ENCODE measurements around the gene SMG7. TPM values are rescaled to one million over a fixed set of nuclear protein-coding genes. Genes with fewer than 3 reads are reported as not detected.

The SMG7 gene
- total RNA-seq, 4 donors from 2014 or later = 37.8 to 82.1 (median 58.9) TPM

DNA sequence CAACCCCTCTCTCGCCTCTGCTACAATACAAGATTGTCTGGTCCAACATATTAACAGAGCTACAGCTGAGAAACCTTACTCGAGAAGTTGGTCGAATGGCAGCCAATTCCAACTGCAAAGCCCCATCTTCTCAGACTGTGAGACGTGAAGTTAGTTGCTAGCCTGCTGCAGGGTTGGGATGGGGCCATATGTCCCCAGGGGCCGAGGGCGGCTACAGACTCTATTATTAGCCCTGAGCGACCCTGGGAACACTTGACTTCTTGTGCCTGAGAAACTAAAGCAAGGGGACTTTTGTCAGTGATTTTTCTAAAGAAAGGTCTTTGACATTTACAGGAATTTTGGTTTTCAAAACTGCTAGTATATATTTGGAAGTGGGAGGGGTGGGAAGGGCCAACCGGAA lies 104.2 kb downstream of the SMG7 start:
- TF ChIP-seq, protein P1, sequence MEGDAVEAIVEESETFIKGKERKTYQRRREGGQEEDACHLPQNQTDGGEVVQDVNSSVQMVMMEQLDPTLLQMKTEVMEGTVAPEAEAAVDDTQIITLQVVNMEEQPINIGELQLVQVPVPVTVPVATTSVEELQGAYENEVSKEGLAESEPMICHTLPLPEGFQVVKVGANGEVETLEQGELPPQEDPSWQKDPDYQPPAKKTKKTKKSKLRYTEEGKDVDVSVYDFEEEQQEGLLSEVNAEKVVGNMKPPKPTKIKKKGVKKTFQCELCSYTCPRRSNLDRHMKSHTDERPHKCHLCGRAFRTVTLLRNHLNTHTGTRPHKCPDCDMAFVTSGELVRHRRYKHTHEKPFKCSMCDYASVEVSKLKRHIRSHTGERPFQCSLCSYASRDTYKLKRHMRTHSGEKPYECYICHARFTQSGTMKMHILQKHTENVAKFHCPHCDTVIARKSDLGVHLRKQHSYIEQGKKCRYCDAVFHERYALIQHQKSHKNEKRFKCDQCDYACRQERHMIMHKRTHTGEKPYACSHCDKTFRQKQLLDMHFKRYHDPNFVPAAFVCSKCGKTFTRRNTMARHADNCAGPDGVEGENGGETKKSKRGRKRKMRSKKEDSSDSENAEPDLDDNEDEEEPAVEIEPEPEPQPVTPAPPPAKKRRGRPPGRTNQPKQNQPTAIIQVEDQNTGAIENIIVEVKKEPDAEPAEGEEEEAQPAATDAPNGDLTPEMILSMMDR (IDR thresholded peaks at IDR 0.05) = no peak
- no peak for TF ChIP-seq POLR2A (IDR thresholded peaks at IDR 0.05)
- WGBS, 2 donors = 80 to 82% methylated on average over 8 of the region's 8 CpGs
- H3K36me3 ChIP-seq = no peaks in the 10 kb centered on the region
- intact Hi-C loops (cut with DNase I) = no loop called here
- H3K9me3 ChIP-seq = no peaks in the 10 kb centered on the region
- no peaks in the 10 kb centered on the region for H3K27me3 ChIP-seq
- no peak overlapping the region for H3K27ac ChIP-seq
- H3K4me1 ChIP-seq = no peaks in the 10 kb centered on the region
- no peak overlapping the region for H3K4me3 ChIP-seq (replicated peaks in 1 of 3)
- no peak for DNase-seq

DNA sequence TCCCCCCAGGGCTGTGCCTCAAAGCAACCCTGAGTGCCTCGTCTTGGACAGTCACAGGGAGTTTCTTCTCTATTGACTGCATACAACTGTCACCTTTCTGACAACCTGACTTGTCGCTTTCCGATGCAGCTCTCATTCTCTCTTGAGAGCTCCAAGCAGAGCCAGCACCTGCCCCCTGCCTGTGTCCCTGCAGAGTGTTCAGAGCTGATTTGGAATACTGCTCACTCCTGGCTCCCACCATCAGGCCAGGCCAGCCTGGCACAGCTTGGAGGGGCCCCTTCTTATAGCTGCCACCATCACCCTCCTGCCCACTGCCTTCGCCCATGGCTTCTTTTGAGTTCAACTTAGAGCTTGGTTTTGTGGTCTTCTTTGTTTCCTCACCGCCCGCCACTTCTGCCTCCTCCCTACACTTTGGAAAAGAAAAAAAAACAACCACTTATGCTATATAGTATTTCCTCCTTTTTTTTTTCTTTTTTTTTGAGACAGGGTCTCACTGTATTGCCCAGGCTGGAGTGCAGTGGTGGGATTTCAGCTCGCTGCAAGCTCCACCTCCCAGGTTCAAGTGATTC lies 105.7 kb downstream of the SMG7 start:
- Histone ChIP-seq H3K27me3 (no peaks in the 10 kb centered on the region), H3K4me1 (no peaks in the 10 kb centered on the region), H3K4me3 (replicated peaks in 1 of 3) (no peak overlapping the region), H3K27ac (no peak overlapping the region), H3K9me3 (no peaks in the 10 kb centered on the region), H3K36me3 (no peaks in the 10 kb centered on the region)
- intact Hi-C loops (cut with DNase I) = no loop called here
- no peak for DNase-seq
- 88 to 92% methylated on average over 7 of the region's 7 CpGs for WGBS, 2 donors
- no peak for TF ChIP-seq POLR2A (IDR thresholded peaks at IDR 0.05)
- TF ChIP-seq, protein P1 (IDR thresholded peaks at IDR 0.05) = no peak

DNA sequence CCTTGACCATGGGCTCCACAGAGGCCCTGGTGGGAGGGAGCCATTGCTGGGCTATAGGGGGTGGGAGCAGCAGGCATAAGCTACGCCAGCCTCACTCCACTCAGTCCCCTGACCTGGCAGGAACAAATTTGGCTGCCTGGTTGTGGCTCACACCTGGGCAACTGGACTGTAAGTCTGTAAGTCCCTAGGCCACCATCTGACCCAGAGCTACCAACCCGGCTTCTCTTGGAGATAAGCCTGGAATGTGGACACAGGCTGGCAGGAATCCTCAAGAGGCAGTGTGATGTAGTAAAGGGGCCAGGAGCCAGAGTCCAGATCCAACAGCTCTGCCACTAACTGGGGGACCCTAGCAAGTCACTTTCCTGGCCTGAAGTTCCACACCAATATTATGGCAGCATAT lies 106.6 kb downstream of the SMG7 start:
- Histone ChIP-seq H3K27me3 (no peaks in the 10 kb centered on the region), H3K4me1 (no peaks in the 10 kb centered on the region), H3K9me3 (no peaks in the 10 kb centered on the region), H3K4me3 (replicated peaks in 1 of 3) (no peak overlapping the region), H3K36me3 (no peaks in the 10 kb centered on the region), H3K27ac (no peak overlapping the region)
- 25 to 86% methylated on average over 1 to 2 of the region's 2 CpGs for WGBS, 2 donors
- intact Hi-C loops (cut with DNase I) = no loop called here
- TF ChIP-seq POLR2A (IDR thresholded peaks at IDR 0.05) = no peak
- TF ChIP-seq, protein P1 (IDR thresholded peaks at IDR 0.05) = no peak
- peak in 1 of 2 donors; percentile 5 for DNase-seq

DNA sequence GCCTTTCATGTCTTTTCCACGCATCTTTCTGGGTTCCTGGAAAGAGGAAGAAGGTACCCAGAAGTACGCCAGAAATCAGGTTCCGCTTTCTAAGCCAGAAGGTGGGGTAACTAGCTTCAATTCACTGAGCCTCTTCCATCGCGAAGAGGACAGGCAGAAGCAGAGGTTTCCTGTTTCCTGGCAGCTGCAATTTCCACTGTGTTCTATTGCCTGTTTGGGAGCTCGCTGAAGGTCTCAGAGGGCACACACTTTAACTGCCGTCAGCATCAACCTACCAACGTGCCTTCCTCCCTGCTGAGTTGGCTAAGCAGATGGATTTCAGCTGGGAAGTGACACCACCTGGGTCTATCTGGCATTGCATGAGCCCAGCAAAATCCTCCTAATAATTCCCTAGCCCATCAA lies 108.0 kb downstream of the SMG7 start:
- no peak overlapping the region for H3K27ac ChIP-seq
- 55 to 61% methylated on average over 8 of the region's 8 CpGs for WGBS, 2 donors
- intact Hi-C loops (cut with DNase I) = no loop called here
- H3K36me3 ChIP-seq = no peaks in the 10 kb centered on the region
- peak in 1 of 2 donors; percentile 7 for DNase-seq
- no peak for TF ChIP-seq POLR2A (IDR thresholded peaks at IDR 0.05)
- TF ChIP-seq, protein P1 (IDR thresholded peaks at IDR 0.05) = peak in 1 of 6 experiments; percentile 10
- no peak overlapping the region for H3K4me3 ChIP-seq (replicated peaks in 1 of 3)
- H3K9me3 ChIP-seq = no peaks in the 10 kb centered on the region
- no peaks in the 10 kb centered on the region for H3K4me1 ChIP-seq
- H3K27me3 ChIP-seq = no peaks in the 10 kb centered on the region

DNA sequence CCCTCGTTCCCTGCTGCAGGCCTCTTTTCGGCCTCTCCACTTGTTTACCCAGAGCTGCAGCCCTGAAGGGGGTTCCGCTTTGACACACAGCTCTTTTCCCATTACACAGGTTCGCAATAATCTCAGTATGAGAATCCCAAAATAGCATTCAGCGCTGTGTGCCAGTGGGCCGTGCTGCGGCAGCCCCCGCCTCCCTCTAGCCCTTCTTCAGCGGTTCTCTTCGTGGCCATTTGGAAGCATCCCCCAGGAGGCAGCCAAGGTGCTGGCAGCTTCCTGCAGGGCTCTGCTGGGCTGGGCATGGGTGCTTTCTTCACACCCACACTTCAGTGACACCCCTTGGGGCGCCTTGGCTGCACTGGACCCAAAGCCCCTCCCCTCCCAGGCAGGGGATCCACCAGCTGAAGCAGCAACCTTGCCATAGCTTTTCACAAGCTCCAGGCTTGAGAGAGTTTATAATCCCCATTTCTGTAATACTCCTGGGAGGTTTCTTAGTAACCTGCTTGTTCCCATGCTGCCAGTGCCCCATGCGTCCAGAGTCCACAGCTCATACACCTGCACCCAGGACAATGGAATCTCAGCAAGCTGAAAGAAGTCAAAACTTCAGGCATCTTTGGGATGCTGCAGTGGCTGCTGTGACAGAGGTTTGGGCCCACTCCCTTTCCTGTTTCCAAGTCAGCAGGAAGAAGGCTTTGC lies 109.9 kb downstream of the SMG7 start:
- H3K9me3 ChIP-seq = no peaks in the 10 kb centered on the region
- intact Hi-C loops (cut with DNase I) = no loop called here
- no peaks in the 10 kb centered on the region for H3K4me1 ChIP-seq
- no peak overlapping the region for H3K4me3 ChIP-seq (replicated peaks in 1 of 3)
- H3K36me3 ChIP-seq = no peaks in the 10 kb centered on the region
- no peak overlapping the region for H3K27ac ChIP-seq
- DNase-seq = no peak
- no peaks in the 10 kb centered on the region for H3K27me3 ChIP-seq
- TF ChIP-seq POLR2A (IDR thresholded peaks at IDR 0.05) = no peak
- TF ChIP-seq, protein P1 (IDR thresholded peaks at IDR 0.05) = no peak
- 77 to 83% methylated on average over 11 to 12 of the region's 12 CpGs for WGBS, 2 donors
